Activated T-cell treated with anti-CD3 and anti-CD28 coated beads, Interleukin-2, amount 50 U/mL, for 72 hours (primary cell): ENCODE data around the gene DGKZ. TPM values are rescaled to one million over a fixed set of nuclear protein-coding genes. Genes with fewer than 3 reads are reported as not detected.
"Not testable (repeated sequence)": the region's sequence is repeated elsewhere in the genome, so short reads cannot be mapped to it uniquely, and the experiment has no call there.

ENCODE experiments used
- ATAC-seq, 2 donors: fragments of 150-1000 bp; cut with Tn5 transposase; replicated peaks in 1 of 2; 2 replicates each; pipeline ENCODE4 v1.10.0; 2021; ENCODE audit warnings: moderate library complexity in 2 of 2, mild to moderate bottlenecking in 1 of 2
- DNase-seq, 2 donors: peaks; one replicate each; pipeline ENCODE4 v3.0.0; 2021 to 2022; ENCODE audit warnings: mixed read lengths in 1 of 2
- H3K27ac Mint-ChIP-seq: one replicate; pipeline ENCODE4 v1.8.0; 2022; ENCODE audit warnings: mild to moderate bottlenecking, moderate library complexity, mixed read lengths
- H3K27me3 Mint-ChIP-seq: one replicate; pipeline ENCODE4 v1.8.0; 2022; ENCODE audit warnings: low read depth, mixed read lengths
- H3K36me3 Mint-ChIP-seq, 2 donors: one replicate each; pipeline ENCODE4 v1.8.0; 2022; ENCODE audit warnings: mixed read lengths in 2 of 2, mild to moderate bottlenecking in 1 of 2; ENCODE audit not compliant: insufficient read depth in 2 of 2
- H3K4me1 Mint-ChIP-seq: one replicate; pipeline ENCODE4 v1.8.0; 2022; ENCODE audit warnings: low read depth, mixed read lengths
- H3K4me3 Mint-ChIP-seq, 2 donors: one replicate each; pipeline ENCODE4 v1.8.0; 2022; ENCODE audit warnings: mild to moderate bottlenecking in 2 of 2, mixed read lengths in 2 of 2, moderate library complexity in 2 of 2
- H3K9me3 Mint-ChIP-seq, 2 donors: one replicate each; pipeline ENCODE4 v1.8.0; 2022; ENCODE audit warnings: mixed read lengths in 2 of 2
- total RNA-seq, 2 donors: library from RNA; stranded (reverse); gene quantifications; one replicate each; pipeline ENCODE4 v1.2.3, GENCODE V29; 2022

The DGKZ gene
- total RNA-seq, 2 donors from 2014 or later, result 84.2 to 94.0 TPM

- H3K9me3 Mint-ChIP-seq, result peaks cover 0 to 1% of the 10 kb centered on the region in 2 donors
- peaks cover 3 to 11% of the 10 kb centered on the region in 2 donors for H3K36me3 Mint-ChIP-seq
- H3K27me3 Mint-ChIP-seq, result peaks cover 13% of the 10 kb centered on the region
- no peak for DNase-seq
- ATAC-seq, result no peak
- H3K4me1 Mint-ChIP-seq, result peaks cover 6% of the 10 kb centered on the region
- H3K27ac Mint-ChIP-seq, result no peak overlapping the region
- H3K4me3 Mint-ChIP-seq, result no peak overlapping the region
Measured at GRCh38 chr11:46378811-46379481, 31.7 kb downstream of the DGKZ start.

GRCh38 chr11:46379482-46380293 lies 32.4 kb downstream of the DGKZ start:
- not testable (repeated sequence) for DNase-seq, H3K4me1 Mint-ChIP-seq, H3K9me3 Mint-ChIP-seq, H3K27ac Mint-ChIP-seq, ATAC-seq
- Mint-ChIP-seq H3K27me3 (peaks cover 13% of the 10 kb centered on the region), H3K4me3 (peak overlapping the region in 1 of 2 donors; percentile 57), H3K36me3 (peaks cover 3 to 11% of the 10 kb centered on the region in 2 donors)

- peak overlapping the region; percentile 49 for H3K27ac Mint-ChIP-seq
- DNase-seq (peak; percentile 75 to 79), ATAC-seq (peak; percentile 64)
- H3K4me3 Mint-ChIP-seq, result peak overlapping the region; percentile 84 to 85
- H3K9me3 Mint-ChIP-seq, result peaks cover 0 to 1% of the 10 kb centered on the region in 2 donors
- H3K4me1 Mint-ChIP-seq, result peaks cover 6% of the 10 kb centered on the region
- peaks cover 3 to 11% of the 10 kb centered on the region in 2 donors for H3K36me3 Mint-ChIP-seq
- peaks cover 21% of the 10 kb centered on the region for H3K27me3 Mint-ChIP-seq
Measured at GRCh38 chr11:46380340-46381047, 33.2 kb downstream of the DGKZ start.

- Mint-ChIP-seq H3K36me3 (peaks cover 3 to 11% of the 10 kb centered on the region in 2 donors), H3K4me3 (peak within 1 kb of the TSS; percentile 85 to 90), H3K27ac (no peak within 1 kb of the TSS), H3K9me3 (peaks cover 0 to 1% of the 10 kb centered on the region in 2 donors), H3K27me3 (peaks cover 27% of the 10 kb centered on the region), H3K4me1 (peaks cover 7% of the 10 kb centered on the region)
- ATAC-seq (peak; percentile 29 to 31), DNase-seq (peak; percentile 35 to 38)
Measured at GRCh38 chr11:46381048-46381818, 34.0 kb downstream of the DGKZ start, which contains the start of gene MDK. MDK (plus strand) TSS chr11:46381669; CDS start chr11:46382058, 389 bp downstream.

- Mint-ChIP-seq H3K9me3 (peaks cover 0 to 1% of the 10 kb centered on the region in 2 donors), H3K27ac (no peak overlapping the region), H3K4me3 (peak overlapping the region; percentile 85 to 90), H3K4me1 (peaks cover 15% of the 10 kb centered on the region), H3K27me3 (peaks cover 35% of the 10 kb centered on the region), H3K36me3 (peaks cover 3 to 11% of the 10 kb centered on the region in 2 donors)
- peak; percentile 4 to 13 for ATAC-seq
- DNase-seq, result peak; percentile 28 to 41
Measured at GRCh38 chr11:46381819-46382645, 34.8 kb downstream of the DGKZ start.

GRCh38 chr11:46382646-46383403 lies 35.6 kb downstream of the DGKZ start:
- ATAC-seq, result no peak
- H3K36me3 Mint-ChIP-seq, result peaks cover 0 to 4% of the 10 kb centered on the region in 2 donors
- peak overlapping the region in 1 of 2 donors; percentile 38 for H3K4me3 Mint-ChIP-seq
- peaks cover 0 to under 1% of the 10 kb centered on the region in 2 donors for H3K9me3 Mint-ChIP-seq
- DNase-seq, result no peak
- peaks cover 43% of the 10 kb centered on the region for H3K27me3 Mint-ChIP-seq
- no peak overlapping the region for H3K27ac Mint-ChIP-seq
- H3K4me1 Mint-ChIP-seq, result peaks cover 15% of the 10 kb centered on the region

- H3K36me3 Mint-ChIP-seq, result no peaks in the 10 kb centered on the region
- H3K4me1 Mint-ChIP-seq, result peaks cover 20% of the 10 kb centered on the region
- DNase-seq (no peak), ATAC-seq (no peak)
- H3K27ac Mint-ChIP-seq, result no peak overlapping the region
- no peak overlapping the region for H3K4me3 Mint-ChIP-seq
- no peaks in the 10 kb centered on the region for H3K9me3 Mint-ChIP-seq
- peaks cover 48% of the 10 kb centered on the region for H3K27me3 Mint-ChIP-seq
Measured at GRCh38 chr11:46383404-46383758, 36.1 kb downstream of the DGKZ start.

- peaks cover 56% of the 10 kb centered on the region for H3K27me3 Mint-ChIP-seq
- H3K9me3 Mint-ChIP-seq, result no peaks in the 10 kb centered on the region
- H3K27ac Mint-ChIP-seq, result no peak overlapping the region
- H3K36me3 Mint-ChIP-seq, result no peaks in the 10 kb centered on the region
- peaks cover 23% of the 10 kb centered on the region for H3K4me1 Mint-ChIP-seq
- H3K4me3 Mint-ChIP-seq, result no peak overlapping the region
- no peak for DNase-seq
- ATAC-seq, result no peak
Measured at GRCh38 chr11:46383974-46384701, 36.9 kb downstream of the DGKZ start.

- Mint-ChIP-seq H3K9me3 (no peaks in the 10 kb centered on the region), H3K27ac (no peak overlapping the region), H3K4me1 (peaks cover 32% of the 10 kb centered on the region), H3K4me3 (no peak overlapping the region), H3K36me3 (no peaks in the 10 kb centered on the region), H3K27me3 (peaks cover 65% of the 10 kb centered on the region)
- no peak for ATAC-seq
- no peak for DNase-seq
Measured at GRCh38 chr11:46385169-46386004, 38.1 kb downstream of the DGKZ start.

- Mint-ChIP-seq H3K27me3 (peaks cover 72% of the 10 kb centered on the region), H3K36me3 (no peaks in the 10 kb centered on the region), H3K4me1 (peaks cover 36% of the 10 kb centered on the region), H3K9me3 (no peaks in the 10 kb centered on the region), H3K4me3 (no peak overlapping the region), H3K27ac (no peak overlapping the region)
- ATAC-seq, result no peak
- DNase-seq, result no peak
Measured at GRCh38 chr11:46386005-46386578, 38.8 kb downstream of the DGKZ start.
